HEK293 (cell line): ENCODE results near the gene CCNL1.

Experiments
- CTCF ChIA-PET: fragments of 350-600 bp; formaldehyde crosslinking; extraction: SDS; loops from one replicate; lab custom pipeline; 2021; ENCODE audit warnings: antibody characterized with exemption; lab: Yijun Ruan, JAX
- POLR2A ChIA-PET: fragments of 300-600 bp; formaldehyde crosslinking; extraction: SDS; loops from one replicate; lab custom pipeline; 2020; ENCODE audit warnings: antibody characterized with exemption, inconsistent platforms; lab: Yijun Ruan, JAX
- H3K27ac ChIP-seq: fragments of 200-500 bp; sonication (Bioruptor generic); 2 replicates; pipeline ENCODE4 v1.5.1; 2014; ENCODE audit warnings: low read depth, low read length, control low read depth, inconsistent platforms; ENCODE audit errors: extremely low read depth
- H3K36me3 ChIP-seq, 2 experiments: fragments of 200-500 bp in 1 of 2; sonication (Bioruptor generic) in 1 of 2; 1 replicate in 1 of 2; 2 replicates in 1 of 2; pipeline ENCODE4 v1.5.1; 2014 to 2017; ENCODE audit warnings: inconsistent platforms in 2 of 2, low read length in 2 of 2; ENCODE audit not compliant: control insufficient read depth in 2 of 2, insufficient read depth in 1 of 2
- H3K4me1 ChIP-seq: fragments of 200-500 bp; sonication (Bioruptor generic); 2 replicates; pipeline ENCODE4 v1.5.1; 2014; ENCODE audit warnings: mild to moderate bottlenecking, low read length, inconsistent platforms; ENCODE audit not compliant: control insufficient read depth, insufficient read depth
- H3K4me3 ChIP-seq: 2 replicates; pipeline ENCODE4 v1.5.1; 2011; ENCODE audit warnings: low read depth, mild to moderate bottlenecking, control low read depth, low read length, moderate library complexity
- H3K9me3 ChIP-seq: fragments of 200-500 bp; sonication (Bioruptor generic); 2 replicates; pipeline ENCODE4 v1.5.1; 2014; ENCODE audit warnings: low read depth, low read length, inconsistent platforms; ENCODE audit not compliant: control insufficient read depth, insufficient read depth
- HIC1 ChIP-seq: fragments of 450-650 bp; formaldehyde crosslinking; IDR thresholded peaks from 2 replicates; pipeline ENCODE4 v1.5.1; 2016; ENCODE audit warnings: missing biosample characterization, missing genetic modification characterization
- KLF10 ChIP-seq: fragments of 450-650 bp; IDR thresholded peaks from 2 replicates; pipeline ENCODE4 v1.5.1; 2018; ENCODE audit warnings: missing biosample characterization, mild to moderate bottlenecking, missing genetic modification characterization
- KLF8 ChIP-seq: fragments of 450-650 bp; formaldehyde crosslinking; IDR thresholded peaks from 2 replicates; pipeline ENCODE4 v1.5.1; 2016; ENCODE audit warnings: missing biosample characterization, missing genetic modification characterization
- PRDM6 ChIP-seq: fragments of 450-650 bp; formaldehyde crosslinking; IDR thresholded peaks from 2 replicates; pipeline ENCODE4 v1.5.1; 2017; ENCODE audit warnings: missing biosample characterization, missing genetic modification characterization
- ZBTB6 ChIP-seq: fragments of 450-650 bp; formaldehyde crosslinking; IDR thresholded peaks from 2 replicates; pipeline ENCODE4 v1.5.1; 2017; ENCODE audit warnings: missing biosample characterization, missing genetic modification characterization
- ZEB2 ChIP-seq: fragments of 450-650 bp; formaldehyde crosslinking; IDR thresholded peaks from 2 replicates; pipeline ENCODE4 v1.5.1; 2016; ENCODE audit warnings: missing biosample characterization, missing genetic modification characterization
- ZFP69B ChIP-seq: fragments of 450-650 bp; formaldehyde crosslinking; IDR thresholded peaks from 2 replicates; pipeline ENCODE4 v1.5.1; 2016; ENCODE audit warnings: missing biosample characterization, missing genetic modification characterization
- ZNF112 ChIP-seq: fragments of 450-650 bp; formaldehyde crosslinking; IDR thresholded peaks from 2 replicates; pipeline ENCODE4 v1.5.0; 2017; ENCODE audit warnings: missing biosample characterization, missing genetic modification characterization
- ZNF16 ChIP-seq: fragments of 450-650 bp; formaldehyde crosslinking; IDR thresholded peaks from 2 replicates; pipeline ENCODE4 v1.5.1; 2016; ENCODE audit warnings: low read depth, missing biosample characterization, missing genetic modification characterization
- ZNF23 ChIP-seq: fragments of 450-650 bp; formaldehyde crosslinking; IDR thresholded peaks from 2 replicates; pipeline ENCODE4 v1.5.1; 2016; ENCODE audit warnings: missing biosample characterization, missing genetic modification characterization, borderline replicate concordance
- ZNF248 ChIP-seq: fragments of 450-650 bp; formaldehyde crosslinking; IDR thresholded peaks from 2 replicates; pipeline ENCODE4 v1.5.1; 2017; ENCODE audit warnings: missing biosample characterization, missing genetic modification characterization
- ZNF280D ChIP-seq: fragments of 450-650 bp; formaldehyde crosslinking; IDR thresholded peaks from 2 replicates; pipeline ENCODE4 v1.5.1; 2016; ENCODE audit warnings: missing biosample characterization, missing genetic modification characterization
- ZNF423 ChIP-seq: fragments of 450-650 bp; formaldehyde crosslinking; IDR thresholded peaks from 2 replicates; pipeline ENCODE4 v1.5.1; 2016; ENCODE audit warnings: missing biosample characterization, missing genetic modification characterization
- ZNF518A ChIP-seq: fragments of 450-650 bp; formaldehyde crosslinking; conservative IDR thresholded peaks from 2 replicates; pipeline ENCODE4 v1.5.1; 2016; ENCODE audit warnings: low read depth, missing biosample characterization, missing genetic modification characterization
- ZNF560 ChIP-seq: fragments of 450-650 bp; formaldehyde crosslinking; IDR thresholded peaks from 2 replicates; pipeline ENCODE4 v1.5.1; 2017; ENCODE audit warnings: missing biosample characterization, missing genetic modification characterization, borderline replicate concordance
- ZNF600 ChIP-seq: fragments of 450-650 bp; formaldehyde crosslinking; IDR thresholded peaks from 2 replicates; pipeline ENCODE4 v1.5.1; 2016; ENCODE audit warnings: missing biosample characterization, missing genetic modification characterization
- ZNF692 ChIP-seq: fragments of 450-650 bp; formaldehyde crosslinking; IDR thresholded peaks from 2 replicates; pipeline ENCODE4 v1.5.1; 2016; ENCODE audit warnings: missing biosample characterization, missing genetic modification characterization
- ZNF704 ChIP-seq: fragments of 450-650 bp; formaldehyde crosslinking; IDR thresholded peaks from 2 replicates; pipeline ENCODE4 v1.5.1; 2016; ENCODE audit warnings: missing biosample characterization, missing genetic modification characterization
- ZNF777 ChIP-seq: fragments of 450-650 bp; formaldehyde crosslinking; IDR thresholded peaks from 2 replicates; pipeline ENCODE4 v1.5.1; 2017; ENCODE audit warnings: missing biosample characterization, missing genetic modification characterization, borderline replicate concordance
- ZSCAN5A ChIP-seq: fragments of 450-650 bp; formaldehyde crosslinking; IDR thresholded peaks from 2 replicates; pipeline ENCODE4 v1.5.1; 2016; ENCODE audit warnings: missing biosample characterization, missing genetic modification characterization

The CCNL1 gene

GRCh38 chr3:157101486-157101885, 58.5 kb downstream of the CCNL1 start:
- ChIA-PET POLR2A (no interaction called here), CTCF (no interaction called here)
- Histone ChIP-seq H3K4me3 (no peak overlapping the region), H3K36me3 (no peaks in the 10 kb centered on the region), H3K4me1 (no peaks in the 10 kb centered on the region), H3K27ac (no peak overlapping the region), H3K9me3 (no peaks in the 10 kb centered on the region)
- no peak for TF ChIP-seq ZNF248
- TF ChIP-seq ZNF112 (tag by site-specific recombination) = no peak
- no peak for TF ChIP-seq ZNF704 (tag by site-specific recombination)
- TF ChIP-seq ZNF423 (tag by site-specific recombination) = no peak
- TF ChIP-seq ZNF518A (tag by site-specific recombination) = no peak
- no peak for TF ChIP-seq ZBTB6 (tag by site-specific recombination)
- TF ChIP-seq HIC1 = no peak
- TF ChIP-seq ZNF560 (tag by site-specific recombination) = no peak
- TF ChIP-seq ZFP69B (tag by site-specific recombination) = no peak
- no peak for TF ChIP-seq ZNF777 (tag by site-specific recombination)
- no peak for TF ChIP-seq ZSCAN5A (tag by site-specific recombination)
- TF ChIP-seq ZNF280D (tag by site-specific recombination) = no peak
- TF ChIP-seq ZEB2 (tag by site-specific recombination) = no peak
- no peak for TF ChIP-seq PRDM6 (tag by site-specific recombination)
- no peak for TF ChIP-seq ZNF23 (tag by site-specific recombination)
- no peak for TF ChIP-seq KLF10 (tag by site-specific recombination)
- TF ChIP-seq ZNF692 (tag by site-specific recombination) = no peak
- no peak for TF ChIP-seq KLF8 (tag by site-specific recombination)
- TF ChIP-seq ZNF16 (tag by site-specific recombination) = no peak
- TF ChIP-seq ZNF600 = no peak
